GM19455 (cell line): Measurements from ENCODE around the gene RPL3.

Experiments
- ATAC-seq: cut with Tn5 transposase; IDR thresholded peaks from one replicate; pipeline ENCODE4 v1.9.1; 2021; ENCODE audit not compliant: unreplicated experiment

The RPL3 gene

DNA sequence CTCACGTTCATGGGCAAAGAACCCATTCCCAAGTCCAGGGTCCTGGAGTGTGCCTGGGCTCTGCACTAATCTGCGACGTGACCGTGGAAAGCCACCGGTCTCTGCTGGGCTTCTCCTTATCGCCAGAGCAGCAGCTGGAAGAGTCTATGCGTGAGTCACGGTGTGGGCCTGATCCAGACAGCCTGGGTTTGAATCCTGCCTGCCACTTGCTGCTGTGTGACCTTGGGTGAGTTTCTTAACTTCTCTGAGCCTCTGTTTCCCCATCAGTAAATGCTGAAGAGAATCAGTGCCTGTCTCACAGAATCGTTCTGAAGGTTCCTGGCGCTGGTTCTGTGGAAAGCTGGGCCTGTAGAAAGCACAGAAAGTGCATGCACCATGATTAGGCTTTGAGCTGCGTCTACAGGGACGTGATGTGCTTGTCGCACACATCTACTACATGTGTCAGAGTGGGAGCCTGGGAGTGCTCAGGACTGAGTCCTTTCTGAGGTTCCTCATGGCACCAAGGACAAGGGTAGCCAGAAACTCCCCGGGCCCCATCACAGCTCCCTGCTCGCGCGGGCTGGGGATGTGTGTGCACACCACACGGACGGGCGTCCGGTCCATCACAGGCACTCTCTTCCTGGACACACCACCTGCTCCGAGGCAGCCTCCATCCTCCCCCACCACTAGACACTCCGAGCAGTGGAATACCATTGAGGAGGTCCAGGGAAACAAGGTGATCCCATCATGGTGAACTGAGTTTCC, 54.1 kb downstream of the RPL3 start:
- no peak for ATAC-seq

GRCh38 chr22:39264349-39265038, 54.9 kb downstream of the RPL3 start:
- ATAC-seq: no peak

GRCh38 chr22:39263626-39264348, 55.6 kb downstream of the RPL3 start:
- no peak for ATAC-seq
